Activated naive CD4-positive, alpha-beta T cell treated with anti-CD3 and anti-CD28 coated beads for 36 hours (primary cell): Measurements from ENCODE around the gene VPS35L. TPM values are rescaled to one million over a fixed set of nuclear protein-coding genes. Genes with fewer than 3 reads are reported as not detected.

Experiments
- CTCF ChIA-PET: fragments of 350-600 bp; sonication (Branson Sonifier 250); formaldehyde crosslinking; loops from one replicate; lab custom pipeline; 2021; ENCODE audit warnings: antibody characterized with exemption; lab: Charles Lee
- DNase-seq: peaks from one replicate; pipeline ENCODE4 v3.0.0-alpha.2; 2020
- H3K27ac Mint-ChIP-seq: one replicate; pipeline ENCODE4 v1.8.0; 2021; ENCODE audit warnings: mild to moderate bottlenecking, mixed read lengths
- H3K27me3 Mint-ChIP-seq: one replicate; pipeline ENCODE4 v1.8.0; 2021; ENCODE audit warnings: low read depth, mixed read lengths
- H3K36me3 Mint-ChIP-seq: one replicate; pipeline ENCODE4 v1.8.0; 2021; ENCODE audit warnings: low read depth, mixed read lengths
- H3K4me1 Mint-ChIP-seq: one replicate; pipeline ENCODE4 v1.8.0; 2021; ENCODE audit warnings: low read depth, mixed read lengths
- H3K4me3 Mint-ChIP-seq: one replicate; pipeline ENCODE4 v1.8.0; 2021; ENCODE audit warnings: mild to moderate bottlenecking, moderate library complexity, mixed read lengths
- H3K9me3 Mint-ChIP-seq: one replicate; pipeline ENCODE4 v1.8.0; 2021; ENCODE audit warnings: mixed read lengths
- intact Hi-C: fragments of 100-400 bp; cut with micrococcal nuclease; formaldehyde crosslinking; loops from one replicate; pipeline ENCODE4 v1.15.1; 2023
- total RNA-seq, 2 experiments: library from RNA; stranded (reverse); gene quantifications; one replicate each; pipeline ENCODE4 v1.2.3, GENCODE V29; 2021

Gene VPS35L
- total RNA-seq, 2 experiments from 2014 or later, result 30.3 to 32.4 TPM

GRCh38 chr16:19601083-19601976, 45.8 kb downstream of the VPS35L start:
- Mint-ChIP-seq H3K4me1 (no peaks in the 10 kb centered on the region), H3K36me3 (peaks cover 33% of the 10 kb centered on the region), H3K9me3 (peaks cover 7% of the 10 kb centered on the region), H3K27ac (no peak overlapping the region), H3K4me3 (no peak overlapping the region), H3K27me3 (no peaks in the 10 kb centered on the region)
- peak; percentile 55 for DNase-seq
- intact Hi-C loops, result loop anchor here (1.0 to 10.0 kb wide), 3 partner anchors 42 to 783 kb away; no protein-coding TSS in a partner anchor
- CTCF ChIA-PET, result interaction anchor here (0.5 to 5.7 kb wide), 12 partner anchors 15 to 1076 kb away, joined by 3 to 54 read pairs (median 3); partner anchors contain the start of gene GPRC5B

GRCh38 chr16:19604911-19605310, 49.4 kb downstream of the VPS35L start:
- Mint-ChIP-seq H3K36me3 (peaks cover 40% of the 10 kb centered on the region), H3K9me3 (peaks cover 7% of the 10 kb centered on the region), H3K27ac (no peak overlapping the region), H3K4me3 (no peak overlapping the region), H3K27me3 (no peaks in the 10 kb centered on the region), H3K4me1 (no peaks in the 10 kb centered on the region)
- no peak for DNase-seq
- intact Hi-C loops, result loop anchor here (10.0 kb wide), 1 partner anchor 780 kb away; no protein-coding TSS in a partner anchor
- CTCF ChIA-PET, result no interaction called here

GRCh38 chr16:19605701-19606100, 50.2 kb downstream of the VPS35L start:
- Mint-ChIP-seq H3K9me3 (peaks cover 7% of the 10 kb centered on the region), H3K27me3 (no peaks in the 10 kb centered on the region), H3K4me3 (no peak overlapping the region), H3K4me1 (no peaks in the 10 kb centered on the region), H3K27ac (no peak overlapping the region), H3K36me3 (peaks cover 44% of the 10 kb centered on the region)
- CTCF ChIA-PET, result no interaction called here
- DNase-seq, result no peak
- intact Hi-C loops, result loop anchor here (10.0 kb wide), 1 partner anchor 779 kb away; no protein-coding TSS in a partner anchor

GRCh38 chr16:19607616-19608280, 52.2 kb downstream of the VPS35L start:
- Mint-ChIP-seq H3K4me3 (no peak overlapping the region), H3K27me3 (no peaks in the 10 kb centered on the region), H3K27ac (no peak overlapping the region), H3K9me3 (peaks cover 7% of the 10 kb centered on the region), H3K4me1 (no peaks in the 10 kb centered on the region), H3K36me3 (peaks cover 46% of the 10 kb centered on the region)
- DNase-seq, result no peak
- CTCF ChIA-PET, result interaction anchor here (1.3 kb wide), 1 partner anchor 279 kb away, joined by 3 read pairs; no protein-coding TSS in a partner anchor
- intact Hi-C loops, result loop anchor here (10.0 kb wide), 1 partner anchor 777 kb away; no protein-coding TSS in a partner anchor

GRCh38 chr16:19609359-19609758, 53.9 kb downstream of the VPS35L start:
- Mint-ChIP-seq H3K4me3 (no peak overlapping the region), H3K27me3 (no peaks in the 10 kb centered on the region), H3K27ac (no peak overlapping the region), H3K4me1 (no peaks in the 10 kb centered on the region), H3K9me3 (peaks cover 7% of the 10 kb centered on the region), H3K36me3 (peaks cover 42% of the 10 kb centered on the region)
- intact Hi-C loops, result loop anchor here (10.0 kb wide), 1 partner anchor 775 kb away; no protein-coding TSS in a partner anchor
- CTCF ChIA-PET, result no interaction called here
- DNase-seq, result no peak

- Mint-ChIP-seq H3K27me3 (no peaks in the 10 kb centered on the region), H3K4me3 (no peak overlapping the region), H3K36me3 (peaks cover 34% of the 10 kb centered on the region), H3K4me1 (no peaks in the 10 kb centered on the region), H3K9me3 (peaks cover 7% of the 10 kb centered on the region), H3K27ac (no peak overlapping the region)
- intact Hi-C loops, result no loop called here
- DNase-seq, result no peak
- CTCF ChIA-PET, result no interaction called here
Measured at GRCh38 chr16:19610200-19610599, 54.7 kb downstream of the VPS35L start.

- Mint-ChIP-seq H3K9me3 (no peaks in the 10 kb centered on the region), H3K27me3 (no peaks in the 10 kb centered on the region), H3K27ac (no peak overlapping the region), H3K36me3 (peaks cover 27% of the 10 kb centered on the region), H3K4me1 (no peaks in the 10 kb centered on the region), H3K4me3 (no peak overlapping the region)
- DNase-seq, result no peak
- intact Hi-C loops, result no loop called here
- CTCF ChIA-PET, result interaction anchor here (1.4 kb wide), 1 partner anchor 14 kb away, joined by 7 read pairs; no protein-coding TSS in a partner anchor
Measured at GRCh38 chr16:19613834-19614233, 58.3 kb downstream of the VPS35L start.

GRCh38 chr16:19616241-19616640, 60.7 kb downstream of the VPS35L start:
- Mint-ChIP-seq H3K4me1 (no peaks in the 10 kb centered on the region), H3K27me3 (no peaks in the 10 kb centered on the region), H3K27ac (no peak overlapping the region), H3K9me3 (no peaks in the 10 kb centered on the region), H3K4me3 (no peak overlapping the region), H3K36me3 (peaks cover 14% of the 10 kb centered on the region)
- no peak for DNase-seq
- CTCF ChIA-PET, result interaction anchor here (0.6 to 0.8 kb wide), 3 partner anchors 12 to 23 kb away, joined by 3 to 5 read pairs (median 3); no protein-coding TSS in a partner anchor
- intact Hi-C loops, result no loop called here

GRCh38 chr16:19618876-19619275, 63.4 kb downstream of the VPS35L start:
- Mint-ChIP-seq H3K27me3 (no peaks in the 10 kb centered on the region), H3K4me1 (no peaks in the 10 kb centered on the region), H3K9me3 (no peaks in the 10 kb centered on the region), H3K4me3 (no peak overlapping the region), H3K27ac (no peak overlapping the region), H3K36me3 (peaks cover 6% of the 10 kb centered on the region)
- DNase-seq, result no peak
- intact Hi-C loops, result no loop called here
- CTCF ChIA-PET, result no interaction called here

GRCh38 chr16:19621445-19621844, 65.9 kb downstream of the VPS35L start:
- H3K4me1 Mint-ChIP-seq, result no peaks in the 10 kb centered on the region
- H3K4me3 Mint-ChIP-seq, result no peak overlapping the region
- H3K27me3 Mint-ChIP-seq, result no peaks in the 10 kb centered on the region
- DNase-seq, result no peak
- H3K36me3 Mint-ChIP-seq, result peaks cover 8% of the 10 kb centered on the region
- no peak overlapping the region for H3K27ac Mint-ChIP-seq
- CTCF ChIA-PET, result no interaction called here
- no peaks in the 10 kb centered on the region for H3K9me3 Mint-ChIP-seq
- intact Hi-C loops, result no loop called here

GRCh38 chr16:19625039-19625438, 69.5 kb downstream of the VPS35L start:
- Mint-ChIP-seq H3K4me1 (no peaks in the 10 kb centered on the region), H3K36me3 (peaks cover 15% of the 10 kb centered on the region)

More at GRCh38 chr16:19625039-19625438, 69.5 kb downstream of the VPS35L start:
- DNase-seq, result no peak
- Mint-ChIP-seq H3K27me3 (no peaks in the 10 kb centered on the region), H3K4me3 (no peak overlapping the region), H3K27ac (no peak overlapping the region), H3K9me3 (no peaks in the 10 kb centered on the region)
- intact Hi-C loops, result no loop called here
- CTCF ChIA-PET, result no interaction called here
